GM20431 (cell line): ENCODE results near the gene ZIC2.

ENCODE experiments used
- in situ Hi-C: fragments of 300-500 bp; cut with MseI, MboI; formaldehyde crosslinking; loops from one replicate; pipeline ENCODE4 v1.15.0; 2020; ENCODE audit warnings: low sequenced_read_pairs; ENCODE audit not compliant: unreplicated experiment

Gene ZIC2

GRCh38 chr13:99984461-99985240 lies 3.1 kb downstream of the ZIC2 start:
- in situ Hi-C loops, result no loop called here

- in situ Hi-C loops, result no loop called here
Measured at GRCh38 chr13:99985241-99985874, 3.8 kb downstream of the ZIC2 start.

GRCh38 chr13:99985886-99986527 lies 4.4 kb downstream of the ZIC2 start:
- in situ Hi-C loops, result no loop called here

GRCh38 chr13:99986741-99987140 lies 5.2 kb downstream of the ZIC2 start:
- in situ Hi-C loops, result no loop called here

- in situ Hi-C loops, result no loop called here
Measured at GRCh38 chr13:99987154-99988019, 5.8 kb downstream of the ZIC2 start.

- in situ Hi-C loops, result no loop called here
Measured at GRCh38 chr13:99988529-99989275, 7.1 kb downstream of the ZIC2 start.

- in situ Hi-C loops, result no loop called here
Measured at GRCh38 chr13:99989276-99990125, 7.9 kb downstream of the ZIC2 start.

- in situ Hi-C loops, result no loop called here
Measured at GRCh38 chr13:99990126-99990977, 8.8 kb downstream of the ZIC2 start.

GRCh38 chr13:99991013-99991827 lies 9.6 kb downstream of the ZIC2 start:
- in situ Hi-C loops, result no loop called here

GRCh38 chr13:99991828-99992775 lies 10.5 kb downstream of the ZIC2 start:
- in situ Hi-C loops, result no loop called here

- in situ Hi-C loops, result no loop called here
Measured at GRCh38 chr13:99992949-99993351, 11.4 kb downstream of the ZIC2 start.

GRCh38 chr13:99993660-99994637 lies 12.4 kb downstream of the ZIC2 start:
- in situ Hi-C loops, result no loop called here

GRCh38 chr13:99994638-99995020 lies 13.0 kb downstream of the ZIC2 start:
- in situ Hi-C loops, result no loop called here

GRCh38 chr13:99995104-99995588 lies 13.6 kb downstream of the ZIC2 start:
- in situ Hi-C loops, result no loop called here
